ENCODE data around the gene SYNDIG1.

SYNDIG1 gene

DNA sequence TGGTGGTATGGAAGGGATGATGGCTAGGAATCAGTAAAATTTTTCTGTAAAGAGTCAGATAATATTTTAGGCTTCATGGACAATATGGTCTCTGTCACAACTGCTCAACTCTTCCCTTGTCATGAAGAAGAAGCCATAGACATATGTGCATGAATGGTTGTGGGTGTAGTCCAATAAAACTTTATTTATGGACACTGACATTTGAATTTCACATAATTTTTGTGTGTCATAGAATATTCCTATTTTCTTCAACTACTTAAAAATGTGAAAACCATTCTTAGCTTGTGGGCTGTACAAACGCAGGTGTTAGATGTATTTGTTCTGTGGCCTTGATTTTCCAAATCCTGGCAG, 59.9 kb downstream of the SYNDIG1 start:
- DNase-seq, result no peak

DNA sequence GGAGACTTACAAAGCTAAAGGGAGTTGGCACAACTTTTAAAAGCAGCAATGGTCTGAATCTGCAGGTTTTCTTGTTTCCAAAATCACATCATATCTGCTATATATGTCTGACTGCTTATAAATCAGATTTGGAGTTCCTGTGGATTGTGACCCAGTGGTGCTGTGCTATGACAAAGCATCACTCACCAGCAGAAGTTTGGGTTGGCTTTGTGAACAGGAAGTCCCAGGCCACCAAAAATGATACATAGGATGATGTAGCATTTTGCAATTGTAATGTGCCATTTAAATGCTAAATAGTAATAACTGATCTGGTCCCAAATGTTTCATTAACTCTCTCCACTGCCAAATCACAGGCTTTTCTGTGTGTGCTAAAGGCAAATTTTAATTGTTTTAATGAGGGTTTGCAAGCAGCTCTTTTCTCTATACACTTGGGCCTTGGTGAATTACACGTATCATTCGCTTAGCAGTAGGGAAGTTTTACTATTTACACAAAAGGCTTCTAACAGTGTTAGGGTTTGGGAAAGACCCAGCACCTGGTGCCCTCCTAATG, 60.8 kb downstream of the SYNDIG1 start:
- DNase-seq, result no peak

GRCh38 chr20:24531202-24531601, 61.8 kb downstream of the SYNDIG1 start:
- DNase-seq, result no peak

DNA sequence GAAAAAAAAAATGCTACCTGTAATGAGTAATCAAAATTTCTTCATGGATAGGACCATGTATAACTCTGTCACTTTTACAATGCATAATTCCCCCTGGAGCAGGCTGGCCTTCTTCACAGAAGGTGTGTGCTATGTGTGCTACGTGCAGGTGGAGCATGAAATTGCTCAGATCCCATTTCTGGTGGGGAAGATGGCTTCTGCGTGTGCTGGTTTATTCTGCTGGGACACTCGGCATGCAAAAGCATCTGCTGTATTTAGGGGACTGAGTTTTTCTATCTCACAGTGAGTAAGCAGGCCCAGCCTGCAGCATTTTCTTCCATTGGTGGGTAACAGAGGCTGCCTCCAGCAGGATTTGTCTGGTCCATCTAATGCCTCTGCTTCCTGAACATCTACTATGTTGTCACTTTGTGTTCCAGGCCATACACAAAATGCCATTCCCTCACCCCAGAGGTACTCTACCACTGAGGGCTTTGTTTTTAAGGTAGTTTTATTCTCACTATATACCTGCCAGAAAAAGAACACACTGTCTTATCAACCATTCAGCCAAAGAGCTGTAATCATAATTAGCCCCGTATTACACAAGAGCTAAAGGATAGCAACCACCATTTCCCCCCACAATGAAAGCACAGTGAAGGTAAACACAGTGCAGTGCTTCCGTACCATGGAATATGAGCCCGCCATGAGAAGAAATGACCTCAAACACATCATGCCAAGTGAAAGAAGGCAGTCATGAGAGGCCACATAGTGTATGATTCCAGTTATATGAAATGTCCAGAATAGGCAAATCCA, 62.4 kb downstream of the SYNDIG1 start:
- DNase-seq, result no peak

DNA sequence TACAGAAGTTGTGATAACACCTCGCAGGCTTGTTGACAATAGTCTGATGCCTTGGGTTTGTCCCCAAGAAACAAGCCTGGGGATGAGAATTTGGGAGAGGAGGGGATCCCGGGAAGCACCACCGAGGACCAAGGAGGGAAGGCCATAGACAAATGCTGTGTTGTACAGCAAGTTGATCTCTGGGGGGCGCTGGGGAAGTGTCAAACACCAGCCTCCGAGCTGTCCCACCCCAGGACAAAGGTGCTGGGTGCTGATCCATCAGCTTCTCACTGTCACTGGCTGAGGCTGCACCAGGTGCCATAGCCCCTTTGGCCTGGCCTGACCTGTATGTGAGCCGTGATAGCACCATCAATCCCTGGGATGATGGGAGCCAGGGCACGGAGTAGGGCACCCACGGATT, 64.0 kb downstream of the SYNDIG1 start:
- no peak for DNase-seq

GRCh38 chr20:24534282-24534681, 64.9 kb downstream of the SYNDIG1 start:
- DNase-seq, result no peak

GRCh38 chr20:24535941-24536730, 66.7 kb downstream of the SYNDIG1 start:
- no peak for DNase-seq

DNA sequence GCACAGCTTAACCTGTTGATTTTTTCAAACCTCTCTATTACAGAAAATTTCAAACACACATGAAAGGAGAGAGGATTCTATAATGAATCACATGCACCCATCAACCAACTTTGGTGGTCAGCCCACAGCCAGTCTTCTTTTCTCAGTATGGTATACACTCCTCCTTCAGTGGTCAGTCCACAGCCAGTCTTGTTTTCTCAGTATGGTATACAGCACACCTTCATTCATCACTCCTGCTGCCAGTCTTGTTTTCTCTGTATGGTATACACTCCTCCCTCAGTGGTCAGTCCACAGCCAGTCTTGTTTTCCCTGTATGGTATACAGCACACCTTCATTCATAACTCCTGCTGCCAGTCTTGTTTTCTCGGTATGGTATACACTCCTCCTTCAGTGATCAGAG, 67.8 kb downstream of the SYNDIG1 start:
- no peak for DNase-seq

- DNase-seq, result no peak
These were observed 73.3 kb downstream of the SYNDIG1 start for GRCh38 chr20:24542721-24543120.

DNA sequence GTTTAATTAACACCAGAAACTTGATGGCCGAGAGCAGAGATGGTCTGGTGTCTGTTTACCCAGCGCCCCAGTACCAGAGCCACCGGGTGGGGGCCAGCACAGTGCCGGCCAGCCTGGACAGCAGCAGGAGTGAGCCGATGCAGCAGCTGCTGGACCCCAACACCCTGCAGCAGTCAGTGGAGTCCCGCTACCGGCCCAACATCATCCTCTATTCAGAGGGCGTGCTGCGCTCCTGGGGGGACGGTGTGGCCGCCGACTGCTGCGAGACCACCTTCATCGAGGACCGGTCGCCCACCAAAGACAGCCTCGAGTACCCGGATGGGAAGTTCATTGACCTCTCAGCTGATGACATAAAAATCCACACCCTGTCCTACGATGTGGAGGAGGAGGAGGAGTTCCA, 73.7 kb downstream of the SYNDIG1 start:
- no peak for DNase-seq

GRCh38 chr20:24543741-24544140, 74.3 kb downstream of the SYNDIG1 start:
- no peak for DNase-seq

DNA sequence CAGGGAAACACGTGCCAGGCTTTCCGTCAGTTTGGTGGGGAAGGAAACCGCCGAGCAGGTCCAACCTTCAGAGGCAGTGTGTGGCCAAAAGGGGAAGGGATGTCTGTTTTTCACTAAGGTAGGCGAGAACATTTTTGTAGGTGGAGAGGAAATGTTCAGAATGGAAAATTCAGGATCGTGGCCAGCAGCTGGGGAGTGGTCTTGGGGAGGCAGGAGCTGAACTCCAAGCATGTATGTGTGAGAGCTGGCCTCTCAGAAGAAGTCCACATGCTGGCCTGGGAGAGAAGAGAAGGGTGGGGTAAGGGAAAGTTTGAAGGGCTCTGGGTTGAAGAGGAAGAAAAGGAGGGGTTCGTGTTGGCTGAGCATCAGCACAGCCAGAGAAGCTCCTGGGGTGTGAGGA, 74.9 kb downstream of the SYNDIG1 start:
- DNase-seq, result no peak

DNA sequence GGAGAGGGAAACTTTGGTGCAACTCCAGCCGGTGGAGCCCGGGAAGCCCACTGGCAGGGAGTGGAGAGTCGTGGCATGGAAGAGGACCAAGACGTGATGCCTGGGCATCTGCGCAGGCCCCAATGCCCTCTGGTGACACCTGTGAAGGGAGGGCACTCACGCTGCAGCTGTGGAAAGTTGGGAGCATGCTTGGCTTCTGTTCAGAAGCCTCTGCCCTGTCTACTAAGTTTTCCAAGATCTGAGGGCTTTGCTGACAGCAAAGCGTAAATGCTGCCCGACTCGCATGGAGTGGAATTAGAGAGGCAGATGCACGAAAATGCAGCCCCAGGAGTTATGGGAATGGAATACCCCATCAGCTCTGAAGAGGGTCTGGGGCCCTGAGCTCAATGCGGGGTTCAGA, 75.7 kb downstream of the SYNDIG1 start:
- DNase-seq, result no peak

DNA sequence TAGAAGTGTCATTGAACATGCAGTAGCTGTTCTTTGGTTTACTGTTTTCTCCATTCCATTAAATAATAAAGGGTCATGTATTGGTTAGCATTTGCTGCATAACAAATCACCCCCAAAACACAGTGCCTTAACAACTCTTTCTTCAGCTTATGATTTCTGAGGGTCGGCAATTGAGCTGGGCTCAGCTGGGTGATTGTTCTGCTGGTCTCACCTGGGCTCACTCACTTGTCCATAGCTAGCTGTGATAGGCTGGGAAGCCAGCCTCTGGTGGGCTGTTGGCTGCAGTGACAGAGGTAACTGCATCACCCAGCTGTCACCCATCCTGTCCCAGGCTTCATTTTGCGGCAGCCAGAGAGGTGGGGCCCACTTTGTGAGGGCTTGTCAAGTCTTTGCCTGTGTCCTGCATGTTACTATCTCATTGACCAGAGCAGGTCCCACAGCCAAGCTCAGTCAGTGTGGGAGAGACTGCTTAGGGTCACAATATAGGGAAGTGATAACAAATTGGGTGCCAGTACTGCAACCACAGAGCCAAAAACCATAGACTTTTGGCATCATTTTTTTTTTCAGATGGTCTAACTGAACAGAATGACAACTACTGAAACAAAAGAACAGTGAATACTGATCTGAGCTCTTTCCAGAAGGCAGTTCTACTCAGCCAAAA, 76.9 kb downstream of the SYNDIG1 start:
- DNase-seq, result no peak

GRCh38 chr20:24547967-24548366, 78.5 kb downstream of the SYNDIG1 start:
- no peak for DNase-seq

- no peak for DNase-seq
These were observed 89.8 kb downstream of the SYNDIG1 start for GRCh38 chr20:24559114-24559732.

DNA sequence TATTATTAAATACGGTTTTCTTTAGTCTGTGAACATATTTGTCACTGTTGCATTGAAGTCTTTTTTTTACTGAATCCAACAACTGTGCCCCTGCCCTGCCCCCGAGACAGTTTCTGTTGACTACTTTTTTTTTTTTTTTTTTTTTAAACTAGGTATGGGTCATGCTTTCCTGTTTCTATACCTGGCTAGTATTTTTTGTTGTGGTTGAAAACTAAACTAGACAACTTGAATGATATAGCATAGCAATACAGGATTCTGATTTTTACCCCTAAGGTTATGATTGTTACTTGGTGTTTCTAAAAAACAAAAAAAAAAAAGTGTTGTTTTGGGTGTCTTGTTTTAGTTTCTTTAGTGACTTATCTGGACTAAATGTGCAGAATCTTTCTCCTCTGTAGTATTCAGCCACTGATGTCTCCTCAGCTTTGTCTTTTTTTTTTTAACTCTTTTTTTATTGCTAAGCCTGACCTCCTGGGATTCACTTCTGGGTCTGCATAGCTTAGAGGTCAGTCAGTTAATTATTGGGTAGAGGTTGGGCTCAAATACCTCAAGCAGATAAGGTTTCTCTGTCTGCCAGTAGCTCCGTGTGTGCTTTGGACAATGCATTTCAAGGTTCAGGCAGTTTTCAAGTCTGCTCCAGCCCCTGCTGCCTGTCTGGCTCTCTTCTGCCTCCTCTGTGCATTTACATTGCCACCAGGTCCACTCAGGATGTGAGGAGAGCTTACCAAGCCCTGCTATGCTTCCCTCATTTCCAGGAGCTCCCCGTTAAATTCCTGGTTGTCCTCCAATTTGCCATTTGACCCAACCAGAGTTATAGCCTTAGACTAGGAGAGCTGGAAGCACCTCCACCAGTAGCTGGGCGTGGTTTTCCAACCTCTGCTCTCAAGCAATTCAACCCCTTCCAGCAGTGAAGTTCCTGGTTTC, 91.4 kb downstream of the SYNDIG1 start:
- no peak for DNase-seq

DNA sequence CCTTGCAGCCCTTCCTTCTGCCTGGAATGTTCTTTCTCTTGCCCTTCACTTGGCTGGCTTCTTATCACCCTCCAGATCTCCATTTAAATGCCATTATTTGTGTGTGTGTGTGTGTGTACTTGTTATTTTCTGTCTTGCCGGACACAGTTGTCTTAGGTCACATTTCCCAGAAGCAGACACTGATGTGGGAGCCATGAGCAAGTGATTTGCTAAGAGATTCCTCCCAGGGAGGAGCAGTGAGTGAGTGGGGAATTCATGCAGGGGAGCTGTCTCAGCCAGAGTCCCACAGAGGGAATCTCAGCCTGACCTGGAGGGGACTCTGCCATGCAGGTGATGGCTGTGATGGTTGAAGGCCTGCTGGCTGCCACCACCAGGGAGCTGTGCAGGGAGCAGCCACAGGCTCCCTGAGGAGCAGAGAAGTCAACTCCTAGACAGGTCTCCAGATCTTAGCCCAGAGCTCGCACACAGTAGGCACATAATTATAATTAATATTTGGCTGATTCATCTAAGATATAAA, 96.5 kb downstream of the SYNDIG1 start:
- DNase-seq, result no peak

DNA sequence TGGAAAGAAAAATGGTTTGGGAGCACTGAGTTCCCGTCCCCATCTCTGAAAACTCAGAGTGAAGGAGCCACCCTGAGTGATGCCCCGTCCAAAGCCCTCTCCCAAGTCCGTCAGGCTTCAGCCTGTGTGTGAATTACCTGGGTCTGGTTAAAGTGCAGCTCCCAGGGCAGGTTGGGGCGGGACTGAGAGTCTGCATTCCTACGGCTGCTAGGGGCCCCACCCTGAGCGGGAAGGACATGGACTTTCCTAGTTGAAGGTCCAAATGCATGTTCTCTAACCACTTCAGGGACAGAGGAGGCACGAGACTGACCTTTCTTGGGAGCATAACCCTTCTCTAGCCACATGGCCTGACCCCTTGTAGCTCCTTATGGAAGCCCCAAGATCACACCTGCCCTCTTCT, 97.2 kb downstream of the SYNDIG1 start:
- DNase-seq, result no peak

- DNase-seq, result no peak
These were observed 98.1 kb downstream of the SYNDIG1 start for GRCh38 chr20:24567508-24567907.

- DNase-seq, result no peak
These were observed 99.4 kb downstream of the SYNDIG1 start for GRCh38 chr20:24568842-24569241.

DNA sequence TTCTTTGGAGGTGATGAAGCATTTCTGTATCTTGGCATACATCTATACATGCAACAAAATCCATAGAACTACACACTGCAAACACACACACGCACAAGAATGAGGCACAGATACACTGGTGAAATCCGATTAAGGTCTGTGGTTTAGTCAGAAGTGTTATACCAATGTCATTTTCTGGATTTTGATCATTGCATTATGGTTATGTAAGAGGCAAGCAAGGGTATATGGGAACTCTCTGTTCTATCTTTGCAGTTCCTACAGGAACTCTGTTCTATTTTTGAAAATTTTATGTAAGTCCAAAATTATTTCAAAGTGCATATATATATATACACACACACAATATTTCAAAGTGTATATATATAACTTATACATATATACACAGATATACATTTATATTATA, 101.7 kb downstream of the SYNDIG1 start:
- no peak for DNase-seq

Measured in activated naive CD4-positive, alpha-beta T cell (primary cell).